NCI-H226 (cell line): Measurements from ENCODE around the gene TLE2.
"Not testable (repeated sequence)": the region's sequence is repeated elsewhere in the genome, so short reads cannot be mapped to it uniquely, and the experiment has no call there.

Source experiments
- DNase-seq: peaks from one replicate; pipeline ENCODE4 v3.0.0-alpha.2; 2015

Gene TLE2

GRCh38 chr19:3055741-3056416 lies 26.8 kb upstream of the TLE2 start:
- peak; percentile 87 for DNase-seq

GRCh38 chr19:3054972-3055740 lies 26.1 kb upstream of the TLE2 start:
- DNase-seq = peak; percentile 93

- DNase-seq = no peak
Measured at GRCh38 chr19:3054265-3054971, 25.3 kb upstream of the TLE2 start.

- DNase-seq = no peak
Measured at GRCh38 chr19:3053780-3054179, 24.7 kb upstream of the TLE2 start.

GRCh38 chr19:3053218-3053621 lies 24.1 kb upstream of the TLE2 start:
- DNase-seq = no peak

GRCh38 chr19:3050016-3050415 lies 20.9 kb upstream of the TLE2 start:
- DNase-seq = not testable (repeated sequence)

- DNase-seq = no peak
Measured at GRCh38 chr19:3049089-3049488, 20.0 kb upstream of the TLE2 start.

GRCh38 chr19:3048190-3048533 lies 19.1 kb upstream of the TLE2 start:
- no peak for DNase-seq

GRCh38 chr19:3047496-3048189 lies 18.6 kb upstream of the TLE2 start:
- DNase-seq = peak; percentile 74

GRCh38 chr19:3046698-3047495 lies 17.8 kb upstream of the TLE2 start:
- no peak for DNase-seq

GRCh38 chr19:3045885-3046697 lies 17.0 kb upstream of the TLE2 start:
- DNase-seq = no peak

GRCh38 chr19:3045191-3045590 lies 16.1 kb upstream of the TLE2 start:
- no peak for DNase-seq

GRCh38 chr19:3042621-3043267 lies 13.7 kb upstream of the TLE2 start:
- DNase-seq = no peak

- DNase-seq = no peak
Measured at GRCh38 chr19:3041761-3042620, 12.9 kb upstream of the TLE2 start.

GRCh38 chr19:3041327-3041726 lies 12.2 kb upstream of the TLE2 start:
- no peak for DNase-seq

- DNase-seq = no peak
Measured at GRCh38 chr19:3039641-3040077, 10.6 kb upstream of the TLE2 start.

GRCh38 chr19:3039125-3039524 lies 10.0 kb upstream of the TLE2 start:
- DNase-seq = no peak

GRCh38 chr19:3038214-3038613 lies 9.1 kb upstream of the TLE2 start:
- no peak for DNase-seq

- DNase-seq = not testable (repeated sequence)
Measured at GRCh38 chr19:3036977-3037544, 8.0 kb upstream of the TLE2 start.
